Activated CD8-positive, alpha-beta T cell treated with anti-CD3 and anti-CD28 coated beads for 36 hours (primary cell): ENCODE data around the gene ADGRV1. TPM values are rescaled to one million over a fixed set of nuclear protein-coding genes. Genes with fewer than 3 reads are reported as not detected.

Experiments
- ATAC-seq: fragments of 200-7000 bp; cut with Tn5 transposase; one replicate; pipeline ENCODE4 v1.10.0; 2021; ENCODE audit warnings: mild to moderate bottlenecking, moderate library complexity
- CTCF ChIA-PET: fragments of 350-600 bp; sonication (Branson Sonifier 250); formaldehyde crosslinking; loops from one replicate; lab custom pipeline; 2021; ENCODE audit warnings: antibody characterized with exemption; lab: Charles Lee
- POLR2A ChIA-PET: fragments of 350-600 bp; sonication (Branson Sonifier 250); formaldehyde crosslinking; loops from one replicate; lab custom pipeline; 2021; ENCODE audit warnings: antibody characterized with exemption; lab: Charles Lee
- DNase-seq: peaks from one replicate; pipeline ENCODE4 v3.0.0-alpha.2; 2020
- H3K27ac Mint-ChIP-seq: one replicate; pipeline ENCODE4 v1.8.0; 2021; ENCODE audit warnings: mild to moderate bottlenecking, mixed read lengths
- H3K27me3 Mint-ChIP-seq: one replicate; pipeline ENCODE4 v1.8.0; 2021; ENCODE audit warnings: mixed read lengths
- H3K36me3 Mint-ChIP-seq: one replicate; pipeline ENCODE4 v1.8.0; 2021; ENCODE audit warnings: low read depth, mixed read lengths
- H3K4me1 Mint-ChIP-seq: one replicate; pipeline ENCODE4 v1.8.0; 2021; ENCODE audit warnings: low read depth, mixed read lengths
- H3K4me3 Mint-ChIP-seq: one replicate; pipeline ENCODE4 v1.8.0; 2021; ENCODE audit warnings: mild to moderate bottlenecking, moderate library complexity, mixed read lengths
- H3K9me3 Mint-ChIP-seq: one replicate; pipeline ENCODE4 v1.8.0; 2021; ENCODE audit warnings: mixed read lengths
- intact Hi-C: fragments of 100-400 bp; cut with micrococcal nuclease; formaldehyde crosslinking; loops from one replicate; pipeline ENCODE4 v1.10.0; 2022
- total RNA-seq, 2 experiments: library from RNA; stranded (reverse); gene quantifications; one replicate each; pipeline ENCODE4 v1.2.3, GENCODE V29; 2021
- TF ChIP-seq, protein P1 (sequence below): fragments of 200-600 bp; IDR thresholded peaks from one replicate; pipeline ENCODE4 v1.8.0; 2022; ENCODE audit warnings: antibody characterized with exemption, mild to moderate bottlenecking

Gene ADGRV1
- total RNA-seq, 2 experiments from 2014 or later: 0.18 TPM; not detected in 1

DNA sequence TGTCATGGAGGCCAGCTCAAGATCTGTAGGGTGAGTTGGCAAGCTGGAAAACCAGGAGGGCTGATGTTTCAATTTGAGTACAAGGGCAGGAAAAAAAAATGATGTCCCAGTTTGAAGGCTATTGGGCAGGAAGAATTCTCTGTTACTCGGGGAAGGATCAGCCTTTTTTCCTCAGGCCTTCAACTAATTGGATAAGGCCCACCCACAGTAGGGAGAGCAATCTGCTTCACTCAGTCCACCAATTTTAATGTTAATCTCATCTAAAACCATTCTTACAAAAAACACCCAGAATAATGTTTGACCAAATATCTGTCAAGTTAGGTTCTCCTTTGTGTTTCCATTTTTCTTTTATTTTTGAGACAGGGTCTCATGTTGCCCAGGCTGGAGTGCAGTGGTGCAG is 442.1 kb downstream of the ADGRV1 start:
- DNase-seq (no peak), ATAC-seq (no peak)
- Mint-ChIP-seq H3K4me3 (no peak overlapping the region), H3K36me3 (no peaks in the 10 kb centered on the region), H3K9me3 (peaks cover 7% of the 10 kb centered on the region), H3K27ac (no peak overlapping the region), H3K27me3 (peaks cover 11% of the 10 kb centered on the region), H3K4me1 (no peaks in the 10 kb centered on the region)
- ChIA-PET POLR2A (no interaction called here), CTCF (no interaction called here)
- intact Hi-C loops: no loop called here
- TF ChIP-seq, protein P1, sequence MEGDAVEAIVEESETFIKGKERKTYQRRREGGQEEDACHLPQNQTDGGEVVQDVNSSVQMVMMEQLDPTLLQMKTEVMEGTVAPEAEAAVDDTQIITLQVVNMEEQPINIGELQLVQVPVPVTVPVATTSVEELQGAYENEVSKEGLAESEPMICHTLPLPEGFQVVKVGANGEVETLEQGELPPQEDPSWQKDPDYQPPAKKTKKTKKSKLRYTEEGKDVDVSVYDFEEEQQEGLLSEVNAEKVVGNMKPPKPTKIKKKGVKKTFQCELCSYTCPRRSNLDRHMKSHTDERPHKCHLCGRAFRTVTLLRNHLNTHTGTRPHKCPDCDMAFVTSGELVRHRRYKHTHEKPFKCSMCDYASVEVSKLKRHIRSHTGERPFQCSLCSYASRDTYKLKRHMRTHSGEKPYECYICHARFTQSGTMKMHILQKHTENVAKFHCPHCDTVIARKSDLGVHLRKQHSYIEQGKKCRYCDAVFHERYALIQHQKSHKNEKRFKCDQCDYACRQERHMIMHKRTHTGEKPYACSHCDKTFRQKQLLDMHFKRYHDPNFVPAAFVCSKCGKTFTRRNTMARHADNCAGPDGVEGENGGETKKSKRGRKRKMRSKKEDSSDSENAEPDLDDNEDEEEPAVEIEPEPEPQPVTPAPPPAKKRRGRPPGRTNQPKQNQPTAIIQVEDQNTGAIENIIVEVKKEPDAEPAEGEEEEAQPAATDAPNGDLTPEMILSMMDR: no peak

DNA sequence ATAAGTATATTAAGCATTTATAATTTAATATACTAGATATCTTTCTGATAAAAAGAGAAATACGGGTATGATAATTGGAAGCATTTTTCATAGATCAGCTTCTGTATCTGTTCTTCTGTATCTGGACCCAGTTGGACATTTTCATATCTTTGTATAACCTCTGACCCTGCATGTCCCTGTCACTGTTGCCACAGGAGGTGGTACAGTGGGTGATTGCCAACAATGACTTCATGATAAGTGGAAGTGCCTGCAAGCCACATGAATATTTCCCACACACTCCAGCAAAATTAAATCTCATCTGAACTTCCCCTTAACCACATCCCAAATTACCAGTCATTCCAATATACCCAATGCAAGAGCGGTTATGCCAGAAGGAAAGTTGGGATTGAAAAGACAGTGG is 448.1 kb downstream of the ADGRV1 start:
- POLR2A ChIA-PET: no interaction called here
- no peak for ATAC-seq
- H3K36me3 Mint-ChIP-seq: no peaks in the 10 kb centered on the region
- no peak overlapping the region for H3K27ac Mint-ChIP-seq
- peaks cover 14% of the 10 kb centered on the region for H3K27me3 Mint-ChIP-seq
- no peak for DNase-seq
- H3K9me3 Mint-ChIP-seq: no peaks in the 10 kb centered on the region
- TF ChIP-seq, protein P1: no peak
- no peak overlapping the region for H3K4me3 Mint-ChIP-seq
- intact Hi-C loops: no loop called here
- CTCF ChIA-PET: interaction anchor here (0.7 to 1.4 kb wide), 2 partner anchors 11 to 141 kb away, joined by 3 read pairs; no protein-coding TSS in a partner anchor
- peaks cover 5% of the 10 kb centered on the region for H3K4me1 Mint-ChIP-seq

DNA sequence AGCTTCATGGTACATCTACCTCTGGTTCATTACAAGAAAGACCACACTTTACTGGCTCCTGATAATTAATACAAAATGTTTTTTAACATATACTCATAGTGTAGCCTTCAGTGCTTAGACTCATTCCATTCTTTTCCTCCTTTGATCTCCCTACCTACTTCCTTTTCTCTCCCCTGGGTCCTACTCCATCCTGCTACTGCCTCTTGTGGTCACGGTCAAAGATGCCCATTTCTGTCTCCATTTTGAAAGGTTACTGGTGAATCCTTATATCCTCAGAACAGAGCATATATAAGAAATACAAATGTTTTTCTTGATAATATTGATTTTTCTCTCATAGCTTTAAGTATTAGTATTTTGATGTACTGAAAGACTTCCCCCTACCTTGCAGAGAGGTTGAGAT is 448.7 kb downstream of the ADGRV1 start:
- no peak overlapping the region for H3K27ac Mint-ChIP-seq
- peaks cover 14% of the 10 kb centered on the region for H3K27me3 Mint-ChIP-seq
- ChIA-PET POLR2A (no interaction called here), CTCF (interaction anchor here (0.7 to 1.4 kb wide), 2 partner anchors 11 to 142 kb away, joined by 3 read pairs; no protein-coding TSS in a partner anchor)
- TF ChIP-seq, protein P1: no peak
- ATAC-seq: no peak
- H3K4me1 Mint-ChIP-seq: peaks cover 5% of the 10 kb centered on the region
- H3K4me3 Mint-ChIP-seq: no peak overlapping the region
- intact Hi-C loops: no loop called here
- no peak for DNase-seq
- no peaks in the 10 kb centered on the region for H3K9me3 Mint-ChIP-seq
- no peaks in the 10 kb centered on the region for H3K36me3 Mint-ChIP-seq

DNA sequence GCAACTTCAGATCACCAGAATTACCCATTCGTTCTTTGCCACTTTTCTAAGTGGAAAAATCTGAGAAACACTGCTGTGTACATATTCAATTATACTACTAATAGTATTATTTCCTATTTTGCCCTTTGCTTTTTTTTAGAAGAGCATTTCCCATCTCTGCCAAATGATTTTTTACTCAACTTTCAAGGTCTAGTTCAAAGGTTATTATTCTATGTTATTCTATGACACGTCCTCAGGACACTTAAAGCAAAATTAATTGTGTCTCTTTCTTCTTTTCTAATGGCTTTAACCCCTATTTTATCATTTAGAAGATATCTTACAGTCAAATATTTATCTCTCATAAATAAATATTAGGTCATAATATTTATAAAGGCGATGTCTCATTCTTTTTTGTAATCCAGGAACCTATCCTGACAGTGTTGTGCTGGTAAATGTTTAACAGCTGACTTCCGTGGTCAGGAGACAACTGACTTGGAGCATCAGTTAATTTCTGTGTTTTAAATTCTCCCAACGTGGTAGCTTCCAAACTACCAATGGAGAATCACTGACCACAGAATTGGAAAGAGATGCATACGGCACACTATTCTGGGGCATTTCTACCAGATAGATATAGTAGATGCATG is 449.3 kb downstream of the ADGRV1 start:
- ChIA-PET CTCF (interaction anchor here (0.6 kb wide), 1 partner anchor 142 kb away, joined by 3 read pairs; no protein-coding TSS in a partner anchor), POLR2A (no interaction called here)
- TF ChIP-seq, protein P1: no peak
- H3K9me3 Mint-ChIP-seq: no peaks in the 10 kb centered on the region
- intact Hi-C loops: no loop called here
- peaks cover 14% of the 10 kb centered on the region for H3K27me3 Mint-ChIP-seq
- DNase-seq (no peak), ATAC-seq (no peak)
- no peak overlapping the region for H3K4me3 Mint-ChIP-seq
- peaks cover 5% of the 10 kb centered on the region for H3K4me1 Mint-ChIP-seq
- no peaks in the 10 kb centered on the region for H3K36me3 Mint-ChIP-seq
- H3K27ac Mint-ChIP-seq: no peak overlapping the region

DNA sequence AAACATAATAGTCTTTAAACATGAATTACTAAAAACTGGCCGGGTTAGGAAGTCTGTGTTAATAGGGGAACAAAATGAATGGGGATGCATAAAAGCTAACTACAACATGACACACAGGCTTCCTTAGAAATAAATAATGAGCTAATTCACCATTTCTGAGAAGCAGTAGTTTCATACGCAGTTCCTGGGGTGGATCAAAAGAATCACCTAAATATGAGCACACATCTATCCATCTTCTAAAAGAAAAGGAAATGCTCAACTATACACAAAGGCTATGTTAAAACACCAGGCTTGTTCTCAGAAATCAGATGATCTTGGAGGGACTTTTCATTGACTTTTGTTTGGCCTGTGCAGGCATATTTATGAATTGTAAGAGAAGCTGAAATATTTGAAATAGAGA is 451.5 kb downstream of the ADGRV1 start:
- TF ChIP-seq, protein P1: no peak
- POLR2A ChIA-PET: interaction anchor here (0.6 kb wide), 1 partner anchor 24 kb away, joined by 7 read pairs; no protein-coding TSS in a partner anchor
- intact Hi-C loops: no loop called here

More for the DNA sequence above, 451.5 kb downstream of the ADGRV1 start:
- Mint-ChIP-seq H3K4me1 (peaks cover 5% of the 10 kb centered on the region), H3K4me3 (no peak overlapping the region), H3K27ac (no peak overlapping the region), H3K36me3 (no peaks in the 10 kb centered on the region), H3K9me3 (peaks cover 3% of the 10 kb centered on the region), H3K27me3 (peaks cover 19% of the 10 kb centered on the region)
- no peak for DNase-seq
- CTCF ChIA-PET: interaction anchor here (1.0 kb wide), 1 partner anchor 78 kb away, joined by 3 read pairs; no protein-coding TSS in a partner anchor
- peak; percentile 62 for ATAC-seq
